Endothelial cell (in vitro differentiated cells): Measurements from ENCODE around the gene ARHGEF4. TPM values are rescaled to one million over a fixed set of nuclear protein-coding genes. Genes with fewer than 3 reads are reported as not detected.

Experiments used
- DNase-seq: peaks from one replicate; pipeline ENCODE4 v3.0.0; 2021; ENCODE audit warnings: low spot score
- H3K27ac Mint-ChIP-seq: one replicate; pipeline ENCODE4 v1.8.0; 2021; ENCODE audit warnings: mixed read lengths, inconsistent platforms; ENCODE audit not compliant: unreplicated experiment
- H3K27me3 Mint-ChIP-seq: one replicate; pipeline ENCODE4 v1.8.0; 2021; ENCODE audit warnings: mild to moderate bottlenecking, moderate library complexity, mixed read lengths, inconsistent platforms; ENCODE audit not compliant: unreplicated experiment
- H3K36me3 Mint-ChIP-seq: one replicate; pipeline ENCODE4 v1.8.0; 2021; ENCODE audit warnings: mild to moderate bottlenecking, low read depth, mixed read lengths, inconsistent platforms; ENCODE audit not compliant: unreplicated experiment
- H3K4me1 Mint-ChIP-seq: one replicate; pipeline ENCODE4 v1.8.0; 2021; ENCODE audit warnings: mild to moderate bottlenecking, mixed read lengths, inconsistent platforms; ENCODE audit not compliant: unreplicated experiment
- H3K4me3 Mint-ChIP-seq: one replicate; pipeline ENCODE4 v1.8.0; 2021; ENCODE audit warnings: mild to moderate bottlenecking, mixed read lengths, inconsistent platforms; ENCODE audit not compliant: unreplicated experiment
- H3K9me3 Mint-ChIP-seq: one replicate; pipeline ENCODE4 v1.8.0; 2021; ENCODE audit warnings: mixed read lengths, inconsistent platforms; ENCODE audit not compliant: unreplicated experiment
- total RNA-seq: library from RNA; stranded (reverse); fragmentation: NEBNext Ultra II Directional; extraction: Animal tissue kit (Norgen Biotek cat#: 25700); gene quantifications from one replicate; pipeline ENCODE4 v1.2.1, GENCODE V29; 2021; ENCODE audit not compliant: unreplicated experiment
- TF ChIP-seq, protein P1 (sequence below): fragments of 200-600 bp; sonication (generic); IDR thresholded peaks from one replicate; pipeline ENCODE4 v1.5.0; 2021; ENCODE audit warnings: antibody characterized with exemption; ENCODE audit not compliant: unreplicated experiment

Gene ARHGEF4
- total RNA-seq, 1 donor from 2014 or later, result 10.3 TPM

DNA sequence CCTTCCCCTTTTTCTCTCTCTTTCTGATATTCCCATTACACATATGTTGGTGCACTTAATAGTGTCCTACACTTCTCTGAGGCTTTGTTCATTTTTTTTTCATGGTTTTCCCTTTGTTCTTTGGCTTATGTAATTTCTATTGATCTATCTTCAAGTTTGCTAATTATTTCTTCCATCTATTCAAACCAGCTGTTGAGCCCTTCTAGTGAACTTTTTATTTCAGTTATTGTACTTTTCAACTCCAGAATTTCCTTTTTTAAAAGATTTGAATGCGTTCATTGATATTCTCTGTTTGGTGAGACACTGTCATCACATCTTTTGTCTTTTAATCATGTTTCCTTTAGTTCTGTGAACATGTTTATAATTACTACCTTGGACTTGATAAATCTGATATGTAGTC, 118.2 kb downstream of the ARHGEF4 start:
- Mint-ChIP-seq H3K27me3 (peaks cover 2% of the 10 kb centered on the region), H3K27ac (no peak overlapping the region), H3K4me1 (peaks cover 2% of the 10 kb centered on the region), H3K4me3 (no peak overlapping the region), H3K9me3 (no peaks in the 10 kb centered on the region), H3K36me3 (peaks cover 4% of the 10 kb centered on the region)
- no peak for DNase-seq
- TF ChIP-seq, protein P1, sequence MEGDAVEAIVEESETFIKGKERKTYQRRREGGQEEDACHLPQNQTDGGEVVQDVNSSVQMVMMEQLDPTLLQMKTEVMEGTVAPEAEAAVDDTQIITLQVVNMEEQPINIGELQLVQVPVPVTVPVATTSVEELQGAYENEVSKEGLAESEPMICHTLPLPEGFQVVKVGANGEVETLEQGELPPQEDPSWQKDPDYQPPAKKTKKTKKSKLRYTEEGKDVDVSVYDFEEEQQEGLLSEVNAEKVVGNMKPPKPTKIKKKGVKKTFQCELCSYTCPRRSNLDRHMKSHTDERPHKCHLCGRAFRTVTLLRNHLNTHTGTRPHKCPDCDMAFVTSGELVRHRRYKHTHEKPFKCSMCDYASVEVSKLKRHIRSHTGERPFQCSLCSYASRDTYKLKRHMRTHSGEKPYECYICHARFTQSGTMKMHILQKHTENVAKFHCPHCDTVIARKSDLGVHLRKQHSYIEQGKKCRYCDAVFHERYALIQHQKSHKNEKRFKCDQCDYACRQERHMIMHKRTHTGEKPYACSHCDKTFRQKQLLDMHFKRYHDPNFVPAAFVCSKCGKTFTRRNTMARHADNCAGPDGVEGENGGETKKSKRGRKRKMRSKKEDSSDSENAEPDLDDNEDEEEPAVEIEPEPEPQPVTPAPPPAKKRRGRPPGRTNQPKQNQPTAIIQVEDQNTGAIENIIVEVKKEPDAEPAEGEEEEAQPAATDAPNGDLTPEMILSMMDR, result no peak

DNA sequence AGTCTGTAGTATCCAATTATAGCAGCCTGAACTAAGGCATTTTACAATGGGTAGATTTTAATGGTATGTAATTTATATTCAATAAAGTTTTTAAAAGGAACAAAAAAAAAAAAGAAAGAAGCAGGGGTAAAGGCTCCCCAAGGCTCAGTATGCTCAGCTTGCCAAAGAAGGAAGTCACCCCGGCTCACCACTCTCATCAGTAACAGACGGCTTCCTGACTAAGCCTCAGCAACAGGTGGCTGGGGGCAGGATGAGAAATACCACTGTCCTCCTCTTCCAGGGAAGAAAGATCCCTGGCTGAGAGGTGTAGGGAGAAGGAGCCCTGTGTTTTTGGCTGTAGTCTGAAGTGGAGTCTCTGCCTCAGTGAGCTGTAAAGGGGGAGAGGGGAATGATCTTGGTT, 121.2 kb downstream of the ARHGEF4 start:
- H3K27me3 Mint-ChIP-seq, result peaks cover 9% of the 10 kb centered on the region

DNA sequence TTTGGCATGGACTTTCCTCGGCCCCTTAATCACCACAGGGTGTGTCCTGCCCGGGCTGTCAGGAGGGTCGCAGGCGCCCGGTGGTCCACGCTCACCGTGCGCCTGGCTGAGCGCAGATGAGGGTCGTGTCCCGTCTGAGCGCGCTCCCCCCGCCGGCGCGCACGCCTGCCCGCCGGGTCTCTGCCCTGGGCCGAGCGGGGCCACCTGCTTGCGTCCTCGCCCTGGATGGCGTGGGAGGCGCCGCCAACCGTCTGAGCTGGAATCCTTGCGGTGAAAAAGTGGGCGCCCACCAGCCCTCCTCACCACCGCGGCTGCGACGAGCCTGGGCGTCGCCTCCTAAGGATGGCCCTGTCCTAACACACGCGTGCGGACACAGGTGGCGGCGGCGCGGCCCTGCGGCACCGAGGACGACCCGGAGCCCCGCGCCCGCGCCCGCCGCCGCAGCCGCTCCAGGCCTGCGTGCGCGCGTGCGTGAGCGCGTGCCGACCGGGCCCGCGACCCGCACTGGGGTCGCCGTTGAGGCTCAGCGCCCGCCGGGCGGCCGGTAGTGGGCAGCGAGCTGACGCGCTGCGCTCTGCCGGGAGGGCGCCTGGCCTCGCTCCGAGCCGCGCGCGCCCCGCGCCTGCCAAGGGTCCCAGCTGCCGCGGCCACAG, 126.6 kb downstream of the ARHGEF4 start:
- TF ChIP-seq, protein P1, result no peak
- Mint-ChIP-seq H3K27me3 (peaks cover 17% of the 10 kb centered on the region), H3K4me1 (peaks cover 50% of the 10 kb centered on the region), H3K4me3 (no peak overlapping the region), H3K36me3 (peaks cover 17% of the 10 kb centered on the region), H3K27ac (peak overlapping the region; percentile 24), H3K9me3 (peaks cover 5% of the 10 kb centered on the region)
- DNase-seq, result no peak

More for the DNA sequence above, 121.2 kb downstream of the ARHGEF4 start:
- H3K4me1 Mint-ChIP-seq, result peaks cover 11% of the 10 kb centered on the region
- no peak for DNase-seq
- H3K27ac Mint-ChIP-seq, result no peak overlapping the region
- H3K4me3 Mint-ChIP-seq, result no peak overlapping the region
- TF ChIP-seq, protein P1, result no peak
- peaks cover 8% of the 10 kb centered on the region for H3K36me3 Mint-ChIP-seq
- H3K9me3 Mint-ChIP-seq, result peaks cover 5% of the 10 kb centered on the region

DNA sequence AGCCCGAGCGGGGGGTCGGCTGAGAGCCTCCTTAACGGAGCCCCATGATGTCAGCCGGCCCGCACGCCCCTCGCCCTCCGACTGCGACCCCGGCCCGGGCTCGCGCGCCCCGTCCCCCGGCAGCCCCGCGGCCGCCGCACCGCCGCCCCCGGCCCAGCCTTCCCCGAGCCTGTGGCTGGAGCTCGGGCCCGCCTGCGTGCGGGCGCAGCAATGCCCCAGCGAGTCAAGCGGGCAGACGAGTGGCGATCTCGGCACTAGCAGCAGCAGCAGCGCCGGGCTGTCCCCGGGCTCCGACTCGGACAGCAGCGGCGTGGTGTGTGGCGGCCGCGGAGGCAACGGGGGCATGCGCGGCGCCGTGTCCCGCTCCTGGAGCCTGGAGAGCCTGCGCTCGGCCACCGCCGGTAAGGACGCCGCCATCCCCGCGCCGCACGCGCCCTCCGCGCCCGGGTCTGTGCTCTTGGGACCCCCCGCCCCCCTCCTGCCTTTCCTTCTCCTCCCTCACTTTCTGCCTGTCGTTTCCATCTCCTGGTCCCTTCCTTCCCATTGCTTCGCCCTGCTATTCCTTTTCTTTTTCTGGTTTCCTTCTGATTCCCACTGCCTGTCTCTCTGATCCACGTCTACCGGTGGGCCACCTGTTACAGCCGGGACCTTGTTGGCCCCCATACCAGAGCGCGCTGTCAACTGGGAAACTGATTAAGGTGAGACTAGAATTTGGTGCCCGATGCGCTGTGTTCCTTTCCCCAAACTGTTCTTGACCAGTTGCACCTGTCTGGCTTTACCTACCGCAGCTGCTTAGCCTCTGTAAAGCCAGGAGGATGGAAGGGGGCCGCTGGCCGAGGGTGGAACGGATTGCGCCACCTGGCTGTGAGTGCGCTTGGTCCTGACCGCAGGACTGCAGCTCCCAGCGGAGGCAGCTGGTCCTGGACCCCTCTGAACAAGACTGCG, 127.4 kb downstream of the ARHGEF4 start:
- H3K4me1 Mint-ChIP-seq, result peaks cover 51% of the 10 kb centered on the region
- H3K4me3 Mint-ChIP-seq, result peak overlapping the region; percentile 94
- TF ChIP-seq, protein P1, result peak; percentile 27
- peak; percentile 76 for DNase-seq
- peak overlapping the region; percentile 88 for H3K27ac Mint-ChIP-seq
- H3K27me3 Mint-ChIP-seq, result peaks cover 17% of the 10 kb centered on the region
- H3K36me3 Mint-ChIP-seq, result peaks cover 17% of the 10 kb centered on the region
- H3K9me3 Mint-ChIP-seq, result peaks cover 5% of the 10 kb centered on the region
